IMR-90 (cell line): Measurements from ENCODE around the gene NNMT.

Experiments
- BHLHE40 ChIP-seq: fragments of 150-350 bp; IDR thresholded peaks from 2 replicates; pipeline ENCODE4 v1.6.1; 2016; ENCODE audit warnings: mild to moderate bottlenecking, low read depth, low read length
- CEBPB ChIP-seq: IDR thresholded peaks from 2 replicates; pipeline ENCODE4 v1.6.1; 2012; ENCODE audit warnings: low read depth, low read length, improper control_type of control experiment
- CHD1 ChIP-seq: IDR thresholded peaks from 2 replicates; pipeline ENCODE4 v1.6.1; 2012; ENCODE audit warnings: low read depth, low read length, improper control_type of control experiment
- CTCF ChIP-seq: conservative IDR thresholded peaks from 2 replicates; pipeline ENCODE4 v1.5.1; 2012; ENCODE audit warnings: mild to moderate bottlenecking, low read depth, low read length, improper control_type of control experiment
- ELK1 ChIP-seq: fragments of 150-350 bp; IDR thresholded peaks from 2 replicates; pipeline ENCODE4 v1.6.1; 2016; ENCODE audit warnings: low read depth, mild to moderate bottlenecking, low read length, moderate library complexity, borderline replicate concordance
- MAFK ChIP-seq: IDR thresholded peaks from 2 replicates; pipeline ENCODE4 v1.6.1; 2012; ENCODE audit warnings: low read depth, low read length, improper control_type of control experiment
- MAZ ChIP-seq: IDR thresholded peaks from 2 replicates; pipeline ENCODE4 v1.6.1; 2012; ENCODE audit warnings: low read depth, mild to moderate bottlenecking, low read length, improper control_type of control experiment, moderate library complexity, borderline replicate concordance
- MXI1 ChIP-seq: IDR thresholded peaks from 2 replicates; pipeline ENCODE4 v1.6.1; 2012; ENCODE audit warnings: low read depth, mild to moderate bottlenecking, low read length, moderate library complexity, borderline replicate concordance
- POLR2A ChIP-seq: IDR thresholded peaks from 2 replicates; pipeline ENCODE4 v1.6.1; 2012; ENCODE audit warnings: mild to moderate bottlenecking, low read depth, low read length
- RAD21 ChIP-seq: IDR thresholded peaks from 2 replicates; pipeline ENCODE4 v1.6.1; 2012; ENCODE audit warnings: low read length, improper control_type of control experiment
- RCOR1 ChIP-seq: IDR thresholded peaks from 2 replicates; pipeline ENCODE4 v1.6.1; 2012; ENCODE audit warnings: mild to moderate bottlenecking, low read length, improper control_type of control experiment; ENCODE audit not compliant: insufficient replicate concordance

GRCh38 chr11:114278342-114279065, 17.7 kb upstream of the NNMT start:
- TF ChIP-seq RAD21 = no peak
- no peak for TF ChIP-seq CTCF
- no peak for TF ChIP-seq MAFK
- TF ChIP-seq CEBPB = no peak
- no peak for TF ChIP-seq RCOR1
- no peak for TF ChIP-seq POLR2A
- no peak for TF ChIP-seq BHLHE40
- TF ChIP-seq ELK1 = no peak
- TF ChIP-seq MXI1 = no peak
- TF ChIP-seq CHD1 = no peak
- TF ChIP-seq MAZ = no peak
